HEK293 (cell line): ENCODE data around the gene GNG12.

ENCODE experiments used
- CTCF ChIA-PET: fragments of 350-600 bp; formaldehyde crosslinking; extraction: SDS; loops from one replicate; lab custom pipeline; 2021; ENCODE audit warnings: antibody characterized with exemption; lab: Yijun Ruan, JAX
- POLR2A ChIA-PET: fragments of 300-600 bp; formaldehyde crosslinking; extraction: SDS; loops from one replicate; lab custom pipeline; 2020; ENCODE audit warnings: antibody characterized with exemption, inconsistent platforms; lab: Yijun Ruan, JAX
- H3K27ac ChIP-seq: fragments of 200-500 bp; sonication (Bioruptor generic); 2 replicates; pipeline ENCODE4 v1.5.1; 2014; ENCODE audit warnings: low read depth, low read length, control low read depth, inconsistent platforms; ENCODE audit errors: extremely low read depth
- H3K36me3 ChIP-seq, 2 experiments: fragments of 200-500 bp in 1 of 2; sonication (Bioruptor generic) in 1 of 2; 1 replicate in 1 of 2; 2 replicates in 1 of 2; pipeline ENCODE4 v1.5.1; 2014 to 2017; ENCODE audit warnings: inconsistent platforms in 2 of 2, low read length in 2 of 2; ENCODE audit not compliant: control insufficient read depth in 2 of 2, insufficient read depth in 1 of 2
- H3K4me1 ChIP-seq: fragments of 200-500 bp; sonication (Bioruptor generic); 2 replicates; pipeline ENCODE4 v1.5.1; 2014; ENCODE audit warnings: mild to moderate bottlenecking, low read length, inconsistent platforms; ENCODE audit not compliant: control insufficient read depth, insufficient read depth
- H3K4me3 ChIP-seq: 2 replicates; pipeline ENCODE4 v1.5.1; 2011; ENCODE audit warnings: low read depth, mild to moderate bottlenecking, control low read depth, low read length, moderate library complexity
- H3K9me3 ChIP-seq: fragments of 200-500 bp; sonication (Bioruptor generic); 2 replicates; pipeline ENCODE4 v1.5.1; 2014; ENCODE audit warnings: low read depth, low read length, inconsistent platforms; ENCODE audit not compliant: control insufficient read depth, insufficient read depth
- CTCF ChIP-seq: fragments of 450-650 bp; formaldehyde crosslinking; IDR thresholded peaks from 2 replicates; pipeline ENCODE4 v1.5.1; 2016; ENCODE audit warnings: missing biosample characterization, missing genetic modification characterization
- HOXC10 ChIP-seq: sonication (generic); formaldehyde crosslinking; IDR thresholded peaks from 2 replicates; pipeline ENCODE4 v1.8.1; 2023; ENCODE audit warnings: mild to moderate bottlenecking, missing genetic modification reagents
- INSM2 ChIP-seq: fragments of 450-650 bp; formaldehyde crosslinking; IDR thresholded peaks from 2 replicates; pipeline ENCODE4 v1.5.1; 2016; ENCODE audit warnings: missing biosample characterization, missing genetic modification characterization
- PBX3 ChIP-seq: sonication (generic); formaldehyde crosslinking; IDR thresholded peaks from 2 replicates; pipeline ENCODE4 v1.8.1; 2022; ENCODE audit warnings: mild to moderate bottlenecking, moderate library complexity, missing genetic modification reagents
- SETDB1 ChIP-seq: IDR thresholded peaks from one replicate; pipeline ENCODE4 v1.6.1; 2017; ENCODE audit warnings: mild to moderate bottlenecking, low read length, moderate library complexity, mixed read lengths; ENCODE audit not compliant: insufficient read length
- SP3 ChIP-seq: fragments of 450-650 bp; formaldehyde crosslinking; IDR thresholded peaks from 2 replicates; pipeline ENCODE4 v1.5.1; 2016; ENCODE audit warnings: missing biosample characterization, missing genetic modification characterization
- TCF7L2 ChIP-seq: IDR thresholded peaks from 2 replicates; pipeline ENCODE4 v1.6.1; 2011; ENCODE audit warnings: low read depth, mild to moderate bottlenecking, inconsistent platforms, low read length, moderate library complexity, borderline replicate concordance
- ZFHX2 ChIP-seq: fragments of 450-650 bp; formaldehyde crosslinking; conservative IDR thresholded peaks from 2 replicates; pipeline ENCODE4 v1.5.1; 2016; ENCODE audit warnings: missing biosample characterization, missing genetic modification characterization
- ZNF138 ChIP-seq: fragments of 450-650 bp; formaldehyde crosslinking; IDR thresholded peaks from 2 replicates; pipeline ENCODE4 v1.5.1; 2016; ENCODE audit warnings: missing biosample characterization, missing genetic modification characterization, borderline replicate concordance
- ZNF148 ChIP-seq: fragments of 450-650 bp; formaldehyde crosslinking; IDR thresholded peaks from 2 replicates; pipeline ENCODE4 v1.5.0; 2017; ENCODE audit warnings: missing biosample characterization, missing genetic modification characterization, borderline replicate concordance
- ZNF24 ChIP-seq: fragments of 450-650 bp; formaldehyde crosslinking; IDR thresholded peaks from 2 replicates; pipeline ENCODE4 v1.5.1; 2016; ENCODE audit warnings: missing biosample characterization, missing genetic modification characterization
- ZNF416 ChIP-seq: fragments of 450-650 bp; formaldehyde crosslinking; IDR thresholded peaks from 2 replicates; pipeline ENCODE4 v1.5.1; 2016; ENCODE audit warnings: missing biosample characterization, missing genetic modification characterization
- ZNF433 ChIP-seq: fragments of 450-650 bp; formaldehyde crosslinking; IDR thresholded peaks from 2 replicates; pipeline ENCODE4 v1.5.1; 2016; ENCODE audit warnings: missing biosample characterization, missing genetic modification characterization, low read depth
- ZNF571 ChIP-seq: fragments of 450-650 bp; formaldehyde crosslinking; IDR thresholded peaks from 2 replicates; pipeline ENCODE4 v1.5.0; 2017; ENCODE audit warnings: missing biosample characterization, missing genetic modification characterization
- ZNF747 ChIP-seq: fragments of 450-650 bp; formaldehyde crosslinking; IDR thresholded peaks from 2 replicates; pipeline ENCODE4 v1.5.1; 2016; ENCODE audit warnings: missing biosample characterization, missing genetic modification characterization
- ZNF785 ChIP-seq: fragments of 450-650 bp; formaldehyde crosslinking; IDR thresholded peaks from 2 replicates; pipeline ENCODE4 v1.5.1; 2016; ENCODE audit warnings: missing biosample characterization, missing genetic modification characterization
- ZNF791 ChIP-seq: fragments of 450-650 bp; formaldehyde crosslinking; IDR thresholded peaks from 2 replicates; pipeline ENCODE4 v1.5.1; 2016; ENCODE audit warnings: missing biosample characterization, missing genetic modification characterization
- TF ChIP-seq, protein P1 (sequence below): fragments of 450-650 bp; formaldehyde crosslinking; IDR thresholded peaks from 2 replicates; pipeline ENCODE4 v1.5.1; 2017; ENCODE audit warnings: missing biosample characterization, mild to moderate bottlenecking, missing genetic modification characterization, moderate library complexity
- TF ChIP-seq, protein P2 (sequence below): fragments of 450-650 bp; formaldehyde crosslinking; IDR thresholded peaks from 2 replicates; pipeline ENCODE4 v1.5.1; 2016; ENCODE audit warnings: missing biosample characterization, missing genetic modification characterization, borderline replicate concordance
- TF ChIP-seq, protein P3 (sequence below): fragments of 450-650 bp; formaldehyde crosslinking; IDR thresholded peaks from 2 replicates; pipeline ENCODE4 v1.5.1; 2017; ENCODE audit warnings: missing biosample characterization, missing genetic modification characterization

The GNG12 gene

GRCh38 chr1:67780637-67781036 lies 52.6 kb downstream of the GNG12 start:
- Histone ChIP-seq H3K4me1 (no peaks in the 10 kb centered on the region), H3K9me3 (no peaks in the 10 kb centered on the region), H3K27ac (no peak overlapping the region), H3K4me3 (no peak overlapping the region), H3K36me3 (no peaks in the 10 kb centered on the region)
- TF ChIP-seq, protein P1, sequence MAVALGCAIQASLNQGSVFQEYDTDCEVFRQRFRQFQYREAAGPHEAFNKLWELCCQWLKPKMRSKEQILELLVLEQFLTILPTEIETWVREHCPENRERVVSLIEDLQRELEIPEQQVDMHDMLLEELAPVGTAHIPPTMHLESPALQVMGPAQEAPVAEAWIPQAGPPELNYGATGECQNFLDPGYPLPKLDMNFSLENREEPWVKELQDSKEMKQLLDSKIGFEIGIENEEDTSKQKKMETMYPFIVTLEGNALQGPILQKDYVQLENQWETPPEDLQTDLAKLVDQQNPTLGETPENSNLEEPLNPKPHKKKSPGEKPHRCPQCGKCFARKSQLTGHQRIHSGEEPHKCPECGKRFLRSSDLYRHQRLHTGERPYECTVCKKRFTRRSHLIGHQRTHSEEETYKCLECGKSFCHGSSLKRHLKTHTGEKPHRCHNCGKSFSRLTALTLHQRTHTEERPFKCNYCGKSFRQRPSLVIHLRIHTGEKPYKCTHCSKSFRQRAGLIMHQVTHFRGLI (tag by site-specific recombination), result no peak
- TF ChIP-seq ZFHX2 (tag by site-specific recombination) (no peak), ZNF791 (tag by site-specific recombination) (no peak), CTCF (no peak), ZNF416 (no peak), TCF7L2 (no peak), INSM2 (tag by site-specific recombination) (no peak)
- TF ChIP-seq, protein P2, sequence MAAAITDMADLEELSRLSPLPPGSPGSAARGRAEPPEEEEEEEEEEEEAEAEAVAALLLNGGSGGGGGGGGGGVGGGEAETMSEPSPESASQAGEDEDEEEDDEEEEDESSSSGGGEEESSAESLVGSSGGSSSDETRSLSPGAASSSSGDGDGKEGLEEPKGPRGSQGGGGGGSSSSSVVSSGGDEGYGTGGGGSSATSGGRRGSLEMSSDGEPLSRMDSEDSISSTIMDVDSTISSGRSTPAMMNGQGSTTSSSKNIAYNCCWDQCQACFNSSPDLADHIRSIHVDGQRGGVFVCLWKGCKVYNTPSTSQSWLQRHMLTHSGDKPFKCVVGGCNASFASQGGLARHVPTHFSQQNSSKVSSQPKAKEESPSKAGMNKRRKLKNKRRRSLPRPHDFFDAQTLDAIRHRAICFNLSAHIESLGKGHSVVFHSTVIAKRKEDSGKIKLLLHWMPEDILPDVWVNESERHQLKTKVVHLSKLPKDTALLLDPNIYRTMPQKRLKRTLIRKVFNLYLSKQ, result no peak
- ChIA-PET CTCF (interaction anchor here (1.3 to 1.6 kb wide), 2 partner anchors 9 to 13 kb away, joined by 3 to 4 read pairs; no protein-coding TSS in a partner anchor), POLR2A (no interaction called here)

- H3K36me3 ChIP-seq, result no peaks in the 10 kb centered on the region
- no peak overlapping the region for H3K4me3 ChIP-seq
- H3K27ac ChIP-seq, result no peak overlapping the region
- H3K9me3 ChIP-seq, result no peaks in the 10 kb centered on the region
- POLR2A ChIA-PET, result no interaction called here
- no peaks in the 10 kb centered on the region for H3K4me1 ChIP-seq
- CTCF ChIA-PET, result interaction anchor here (1.6 kb wide), 1 partner anchor 11 kb away, joined by 3 read pairs; no protein-coding TSS in a partner anchor
- TF ChIP-seq SETDB1, result no peak
- no peak for TF ChIP-seq ZNF148 (tag by site-specific recombination)
- no peak for TF ChIP-seq HOXC10 (CRISPR knock-in tag)
- no peak for TF ChIP-seq PBX3
- no peak for TF ChIP-seq ZNF747 (tag by site-specific recombination)
- TF ChIP-seq ZNF24 (tag by site-specific recombination), result no peak
- TF ChIP-seq ZNF433 (tag by site-specific recombination), result no peak
- TF ChIP-seq ZNF138 (tag by site-specific recombination), result no peak
- TF ChIP-seq SP3 (tag by site-specific recombination), result no peak
- no peak for TF ChIP-seq ZNF785 (tag by site-specific recombination)
- no peak for TF ChIP-seq ZNF571 (tag by site-specific recombination)
- TF ChIP-seq, protein P3, sequence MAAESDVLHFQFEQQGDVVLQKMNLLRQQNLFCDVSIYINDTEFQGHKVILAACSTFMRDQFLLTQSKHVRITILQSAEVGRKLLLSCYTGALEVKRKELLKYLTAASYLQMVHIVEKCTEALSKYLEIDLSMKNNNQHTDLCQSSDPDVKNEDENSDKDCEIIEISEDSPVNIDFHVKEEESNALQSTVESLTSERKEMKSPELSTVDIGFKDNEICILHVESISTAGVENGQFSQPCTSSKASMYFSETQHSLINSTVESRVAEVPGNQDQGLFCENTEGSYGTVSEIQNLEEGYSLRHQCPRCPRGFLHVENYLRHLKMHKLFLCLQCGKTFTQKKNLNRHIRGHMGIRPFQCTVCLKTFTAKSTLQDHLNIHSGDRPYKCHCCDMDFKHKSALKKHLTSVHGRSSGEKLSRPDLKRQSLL (tag by site-specific recombination), result no peak
Measured at GRCh38 chr1:67777440-67777839, 55.8 kb downstream of the GNG12 start.
